OCI-LY7 (cell line): ENCODE results near the gene TSHZ2.

ENCODE experiments used
- CTCF ChIP-seq: fragments of 200-600 bp; sonication (generic); conservative IDR thresholded peaks from 2 replicates; pipeline ENCODE4 v1.5.1; 2014; ENCODE audit warnings: mild to moderate bottlenecking, antibody characterized with exemption, low read length, moderate library complexity, mixed read lengths
- EZH2phosphoT487 ChIP-seq: fragments of 200-600 bp; sonication (generic); IDR thresholded peaks from 2 replicates; pipeline ENCODE4 v1.6.1; 2018; ENCODE audit warnings: low read depth, borderline replicate concordance, mild to moderate bottlenecking, mixed run types, antibody characterized with exemption, low read length, moderate library complexity, mixed read lengths

DNA sequence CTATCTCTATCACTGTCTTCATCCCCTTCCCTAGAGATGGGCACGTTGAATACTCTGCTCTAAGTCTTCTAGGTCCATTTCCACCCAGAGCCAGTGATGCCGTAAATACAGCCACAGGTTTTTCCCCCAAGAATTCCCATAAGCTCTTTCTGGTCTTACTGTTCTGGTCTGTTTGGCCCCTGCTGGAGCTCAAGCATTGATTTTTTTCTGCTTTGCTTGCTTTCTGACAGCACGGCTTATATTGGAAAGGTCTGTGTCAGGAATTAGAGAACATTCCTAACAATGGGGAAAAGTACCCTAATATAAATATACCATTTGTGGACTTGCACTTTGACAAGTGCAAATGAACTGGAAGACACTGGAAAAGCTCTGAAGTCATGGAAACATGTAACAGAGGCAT is 302.6 kb downstream of the TSHZ2 start:
- TF ChIP-seq CTCF (no peak), EZH2phosphoT487 (no peak)
